GM23338 (cell line): Measurements from ENCODE around the gene KIAA1671.

ENCODE experiments used
- CREB1 ChIP-seq: fragments of 250-450 bp; sonication (Bioruptor Pico); IDR thresholded peaks from 2 replicates; pipeline ENCODE4 v1.5.0; 2020; ENCODE audit warnings: low read depth, mild to moderate bottlenecking, moderate library complexity
- POLR2AphosphoS5 ChIP-seq: IDR thresholded peaks from 2 replicates; pipeline ENCODE4 v1.6.1; 2016; ENCODE audit warnings: antibody characterized with exemption, low read depth
- TF ChIP-seq, protein P1 (sequence below), 2 experiments: fragments of 200-600 bp in 1 of 2; sonication (generic) in 1 of 2; conservative IDR thresholded peaks; 2 replicates each; pipeline versions ENCODE4 v1.5.1 to v1.6.1; 2016 to 2017; ENCODE audit warnings: antibody characterized with exemption in 2 of 2, low read depth in 2 of 2, mild to moderate bottlenecking in 2 of 2, moderate library complexity in 1 of 2

DNA sequence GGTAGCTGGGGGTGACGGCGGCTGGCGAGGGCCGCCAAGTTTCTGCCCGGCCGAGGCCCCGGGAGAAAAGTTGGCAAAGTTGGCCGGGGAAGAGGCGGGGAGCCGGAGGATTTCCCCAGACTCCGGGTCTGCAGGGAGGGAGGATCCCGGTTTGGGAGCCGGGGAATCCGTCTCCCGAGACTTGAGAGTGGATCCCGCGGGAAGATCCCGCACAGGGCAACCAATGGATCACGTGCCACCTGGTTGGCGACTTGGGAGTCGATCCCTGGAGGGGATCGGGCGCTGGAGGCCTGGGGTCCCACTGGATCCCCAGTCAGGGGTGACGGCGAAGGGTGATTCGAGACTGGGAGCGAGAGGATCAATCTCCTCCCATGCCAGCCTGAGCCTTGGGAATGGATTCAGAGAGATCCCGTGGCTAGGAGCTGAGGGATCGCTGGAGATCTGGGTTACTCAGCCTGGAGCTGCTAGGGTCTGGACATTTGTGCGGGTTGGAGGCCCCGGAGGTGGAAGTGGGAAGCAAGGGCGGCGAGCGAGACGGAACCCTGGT lies 394 bp downstream of the KIAA1671 start:
- TF ChIP-seq POLR2AphosphoS5 (peak; percentile 6; the same call in 1 of the 2 replicates), CREB1 (CRISPR knock-in tag) (no peak)
- TF ChIP-seq, protein P1, sequence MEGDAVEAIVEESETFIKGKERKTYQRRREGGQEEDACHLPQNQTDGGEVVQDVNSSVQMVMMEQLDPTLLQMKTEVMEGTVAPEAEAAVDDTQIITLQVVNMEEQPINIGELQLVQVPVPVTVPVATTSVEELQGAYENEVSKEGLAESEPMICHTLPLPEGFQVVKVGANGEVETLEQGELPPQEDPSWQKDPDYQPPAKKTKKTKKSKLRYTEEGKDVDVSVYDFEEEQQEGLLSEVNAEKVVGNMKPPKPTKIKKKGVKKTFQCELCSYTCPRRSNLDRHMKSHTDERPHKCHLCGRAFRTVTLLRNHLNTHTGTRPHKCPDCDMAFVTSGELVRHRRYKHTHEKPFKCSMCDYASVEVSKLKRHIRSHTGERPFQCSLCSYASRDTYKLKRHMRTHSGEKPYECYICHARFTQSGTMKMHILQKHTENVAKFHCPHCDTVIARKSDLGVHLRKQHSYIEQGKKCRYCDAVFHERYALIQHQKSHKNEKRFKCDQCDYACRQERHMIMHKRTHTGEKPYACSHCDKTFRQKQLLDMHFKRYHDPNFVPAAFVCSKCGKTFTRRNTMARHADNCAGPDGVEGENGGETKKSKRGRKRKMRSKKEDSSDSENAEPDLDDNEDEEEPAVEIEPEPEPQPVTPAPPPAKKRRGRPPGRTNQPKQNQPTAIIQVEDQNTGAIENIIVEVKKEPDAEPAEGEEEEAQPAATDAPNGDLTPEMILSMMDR (conservative IDR thresholded peaks at IDR 0.05; ENCODE audit: low read depth in 2 of 2) = no peak
